WTC11 (cell line): ENCODE measurements around the gene CD96. TPM values are rescaled to one million over a fixed set of nuclear protein-coding genes. Genes with fewer than 3 reads are reported as not detected.
"Not testable (repeated sequence)": the region's sequence is repeated elsewhere in the genome, so short reads cannot be mapped to it uniquely, and the experiment has no call there.

Experiments used
- ATAC-seq: fragments of 200-7000 bp; cut with Tn5 transposase; 2 replicates; pipeline ENCODE4 v1.10.0; 2021; ENCODE audit warnings: mild to moderate bottlenecking, moderate library complexity
- CTCF ChIA-PET: fragments of 300-600 bp; sonication (Branson Sonifier 250); formaldehyde crosslinking; loops from one replicate; lab custom pipeline; 2021; ENCODE audit warnings: antibody characterized with exemption; lab: Charles Lee
- POLR2A ChIA-PET: fragments of 350-600 bp; sonication (Branson Sonifier 250); formaldehyde crosslinking; loops from one replicate; lab custom pipeline; 2021; ENCODE audit warnings: antibody characterized with exemption; lab: Charles Lee
- DNase-seq: peaks from one replicate; pipeline ENCODE4 v3.0.0; 2021; ENCODE audit warnings: low spot score
- H3K27ac Mint-ChIP-seq: 2 replicates; pipeline ENCODE4 v1.8.0; 2021; ENCODE audit warnings: mixed read lengths
- H3K27me3 Mint-ChIP-seq: 2 replicates; pipeline ENCODE4 v1.8.0; 2021; ENCODE audit warnings: low read depth, mild to moderate bottlenecking, moderate library complexity, mixed read lengths
- H3K36me3 Mint-ChIP-seq: 2 replicates; pipeline ENCODE4 v1.8.0; 2021; ENCODE audit warnings: mixed read lengths
- H3K4me1 Mint-ChIP-seq: 2 replicates; pipeline ENCODE4 v1.8.0; 2022; ENCODE audit warnings: mixed read lengths
- H3K4me3 Mint-ChIP-seq: 2 replicates; pipeline ENCODE4 v1.8.0; 2021; ENCODE audit warnings: mild to moderate bottlenecking, moderate library complexity, mixed read lengths
- H3K9me3 Mint-ChIP-seq: 2 replicates; pipeline ENCODE4 v1.8.0; 2021; ENCODE audit warnings: mixed read lengths
- AR ChIP-seq: fragments of 250-450 bp; sonication (Bioruptor Pico); IDR thresholded peaks from 2 replicates; pipeline ENCODE4 v1.9.0; 2021; ENCODE audit warnings: mild to moderate bottlenecking
- E2F1 ChIP-seq: sonication (generic); formaldehyde crosslinking; IDR thresholded peaks from 2 replicates; pipeline ENCODE4 v1.8.0; 2022; ENCODE audit warnings: mild to moderate bottlenecking, missing genetic modification reagents
- ESRRA ChIP-seq: sonication (generic); formaldehyde crosslinking; IDR thresholded peaks from 2 replicates; pipeline ENCODE4 v1.8.1; 2022; ENCODE audit warnings: mild to moderate bottlenecking, missing genetic modification reagents, borderline replicate concordance
- FOXP1 ChIP-seq: sonication (generic); formaldehyde crosslinking; IDR thresholded peaks from 2 replicates; pipeline ENCODE4 v1.8.0; 2022; ENCODE audit warnings: missing genetic modification reagents, mild to moderate bottlenecking, moderate library complexity, borderline replicate concordance
- GABPB1 ChIP-seq: sonication (generic); formaldehyde crosslinking; IDR thresholded peaks from 2 replicates; pipeline ENCODE4 v1.8.1; 2023; ENCODE audit warnings: mild to moderate bottlenecking, missing genetic modification reagents
- IRF2 ChIP-seq: sonication (generic); formaldehyde crosslinking; IDR thresholded peaks from 2 replicates; pipeline ENCODE4 v1.8.0; 2022; ENCODE audit warnings: low read depth, missing genetic modification reagents, borderline replicate concordance
- MLX ChIP-seq: sonication (generic); formaldehyde crosslinking; IDR thresholded peaks from 2 replicates; pipeline ENCODE4 v1.8.1; 2023; ENCODE audit warnings: mild to moderate bottlenecking, missing genetic modification reagents, moderate library complexity
- USF2 ChIP-seq: sonication (generic); formaldehyde crosslinking; IDR thresholded peaks from 2 replicates; pipeline ENCODE4 v1.8.1; 2023; ENCODE audit warnings: mild to moderate bottlenecking, missing genetic modification reagents, moderate library complexity
- ZNF423 ChIP-seq: fragments of 250-450 bp; sonication (Bioruptor Pico); IDR thresholded peaks from 2 replicates; pipeline ENCODE4 v2.1.2; 2022; ENCODE audit warnings: mild to moderate bottlenecking, moderate library complexity
- total RNA-seq: library from RNA; stranded (reverse); gene quantifications from 3 replicates; pipeline ENCODE4 v1.2.3, GENCODE V29; 2021
- TF ChIP-seq, protein P1 (sequence below): fragments of 250-450 bp; sonication (Bioruptor Pico); IDR thresholded peaks from 2 replicates; pipeline ENCODE4 v2.1.2; 2022; ENCODE audit warnings: mild to moderate bottlenecking, moderate library complexity
- TF ChIP-seq, protein P2 (sequence below): sonication (generic); formaldehyde crosslinking; IDR thresholded peaks from 2 replicates; pipeline ENCODE4 v1.8.0; 2022; ENCODE audit warnings: missing genetic modification reagents

CD96 gene
- total RNA-seq, 1 experiment from 2014 or later: 0.33 TPM

DNA sequence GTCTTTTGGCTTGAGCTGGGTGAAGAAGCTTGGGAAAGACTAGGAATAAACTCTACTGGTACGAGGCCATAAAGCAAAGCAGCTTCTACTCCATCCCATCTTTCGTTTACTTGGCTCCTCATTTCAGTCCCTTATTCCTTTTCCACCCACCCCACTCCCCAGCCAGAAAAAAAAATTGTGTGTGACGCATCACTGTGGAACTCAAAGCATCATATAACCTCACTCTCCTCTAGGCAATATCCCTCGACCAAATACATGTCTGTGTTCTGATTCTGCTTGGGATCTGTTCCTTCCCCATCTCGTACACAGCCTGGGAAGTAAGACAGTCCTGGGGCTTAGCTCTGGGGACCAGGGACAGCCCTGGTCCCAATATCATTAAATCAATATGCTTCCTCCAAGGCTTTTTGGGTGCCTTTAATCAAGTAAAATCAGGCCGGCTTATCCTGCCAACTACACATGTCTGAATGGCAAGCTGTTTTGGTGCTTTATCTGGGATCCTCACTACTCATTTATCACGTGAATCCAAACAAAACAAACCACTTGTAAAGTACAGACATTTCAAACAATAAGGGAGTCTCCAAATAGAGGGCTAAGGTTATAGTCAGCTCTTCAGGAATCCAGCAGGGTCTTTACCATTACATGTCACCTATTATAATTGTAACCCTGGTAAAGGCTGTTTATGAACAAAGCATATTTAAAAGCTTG, 128.1 kb downstream of the CD96 start (continued):
- no peak for TF ChIP-seq MLX (CRISPR knock-in tag)
- TF ChIP-seq ESRRA (CRISPR knock-in tag): no peak
- no peak for TF ChIP-seq FOXP1

DNA sequence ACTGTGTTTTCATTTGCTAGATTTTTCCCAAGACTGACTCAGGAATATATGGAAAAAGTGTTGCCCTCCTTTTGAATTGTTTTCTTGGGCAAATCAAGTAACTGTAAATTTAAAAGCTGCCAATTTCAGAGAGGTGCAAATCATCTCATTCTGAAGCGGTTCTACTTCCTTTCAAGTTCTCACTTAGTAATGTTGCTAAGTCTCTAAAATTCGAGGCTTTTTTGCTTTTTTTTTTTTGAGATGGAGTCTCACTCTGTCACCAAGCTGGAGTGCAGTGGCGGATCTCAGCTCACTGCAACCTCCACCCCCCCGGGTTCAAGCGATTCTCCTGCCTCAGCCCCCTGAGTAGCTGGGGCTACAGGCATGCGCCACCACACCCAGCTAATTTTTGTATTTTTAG, 130.5 kb downstream of the CD96 start:
- H3K27ac Mint-ChIP-seq, H3K4me3 Mint-ChIP-seq, H3K36me3 Mint-ChIP-seq, H3K9me3 Mint-ChIP-seq, CTCF ChIA-PET, DNase-seq, ATAC-seq: not testable (repeated sequence)
- H3K4me1 Mint-ChIP-seq: peaks cover 25% of the 10 kb centered on the region
- H3K27me3 Mint-ChIP-seq: peaks cover 23% of the 10 kb centered on the region
- POLR2A ChIA-PET: interaction anchor here (0.7 kb wide), 1 partner anchor 467 kb away, joined by 3 read pairs; no protein-coding TSS in a partner anchor

GRCh38 chr3:111675846-111676210, 133.8 kb downstream of the CD96 start:
- H3K4me1 Mint-ChIP-seq: peaks cover 26% of the 10 kb centered on the region
- peaks cover 23% of the 10 kb centered on the region for H3K27me3 Mint-ChIP-seq
- H3K27ac Mint-ChIP-seq: no peak overlapping the region
- H3K4me3 Mint-ChIP-seq: peak overlapping the region; percentile 97
- no peak for DNase-seq
- POLR2A ChIA-PET: no interaction called here
- ATAC-seq: no peak
- TF ChIP-seq GABPB1: no peak
- TF ChIP-seq, protein P1, sequence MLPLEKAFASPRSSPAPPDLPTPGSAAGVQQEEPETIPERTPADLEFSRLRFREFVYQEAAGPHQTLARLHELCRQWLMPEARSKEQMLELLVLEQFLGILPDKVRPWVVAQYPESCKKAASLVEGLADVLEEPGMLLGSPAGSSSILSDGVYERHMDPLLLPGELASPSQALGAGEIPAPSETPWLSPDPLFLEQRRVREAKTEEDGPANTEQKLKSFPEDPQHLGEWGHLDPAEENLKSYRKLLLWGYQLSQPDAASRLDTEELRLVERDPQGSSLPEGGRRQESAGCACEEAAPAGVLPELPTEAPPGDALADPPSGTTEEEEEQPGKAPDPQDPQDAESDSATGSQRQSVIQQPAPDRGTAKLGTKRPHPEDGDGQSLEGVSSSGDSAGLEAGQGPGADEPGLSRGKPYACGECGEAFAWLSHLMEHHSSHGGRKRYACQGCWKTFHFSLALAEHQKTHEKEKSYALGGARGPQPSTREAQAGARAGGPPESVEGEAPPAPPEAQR (CRISPR knock-in tag): no peak
- TF ChIP-seq IRF2 (CRISPR knock-in tag): no peak
- no peak for TF ChIP-seq USF2
- no peak for TF ChIP-seq FOXP1
- no peak for TF ChIP-seq ZNF423 (CRISPR knock-in tag)
- no peak for TF ChIP-seq AR (CRISPR knock-in tag)
- TF ChIP-seq E2F1 (CRISPR knock-in tag): no peak
- no peaks in the 10 kb centered on the region for H3K9me3 Mint-ChIP-seq
- H3K36me3 Mint-ChIP-seq: no peaks in the 10 kb centered on the region
- CTCF ChIA-PET: interaction anchor here (2.0 kb wide), 1 partner anchor 15 kb away, joined by 7 read pairs; no protein-coding TSS in a partner anchor

- Mint-ChIP-seq H3K36me3 (no peaks in the 10 kb centered on the region), H3K27ac (no peak overlapping the region), H3K4me3 (peak overlapping the region; percentile 97), H3K4me1 (peaks cover 26% of the 10 kb centered on the region), H3K27me3 (peaks cover 23% of the 10 kb centered on the region), H3K9me3 (no peaks in the 10 kb centered on the region)
- ChIA-PET CTCF (interaction anchor here (2.0 kb wide), 1 partner anchor 15 kb away, joined by 7 read pairs; no protein-coding TSS in a partner anchor), POLR2A (no interaction called here)
- DNase-seq (no peak), ATAC-seq (no peak)
- TF ChIP-seq, protein P2, sequence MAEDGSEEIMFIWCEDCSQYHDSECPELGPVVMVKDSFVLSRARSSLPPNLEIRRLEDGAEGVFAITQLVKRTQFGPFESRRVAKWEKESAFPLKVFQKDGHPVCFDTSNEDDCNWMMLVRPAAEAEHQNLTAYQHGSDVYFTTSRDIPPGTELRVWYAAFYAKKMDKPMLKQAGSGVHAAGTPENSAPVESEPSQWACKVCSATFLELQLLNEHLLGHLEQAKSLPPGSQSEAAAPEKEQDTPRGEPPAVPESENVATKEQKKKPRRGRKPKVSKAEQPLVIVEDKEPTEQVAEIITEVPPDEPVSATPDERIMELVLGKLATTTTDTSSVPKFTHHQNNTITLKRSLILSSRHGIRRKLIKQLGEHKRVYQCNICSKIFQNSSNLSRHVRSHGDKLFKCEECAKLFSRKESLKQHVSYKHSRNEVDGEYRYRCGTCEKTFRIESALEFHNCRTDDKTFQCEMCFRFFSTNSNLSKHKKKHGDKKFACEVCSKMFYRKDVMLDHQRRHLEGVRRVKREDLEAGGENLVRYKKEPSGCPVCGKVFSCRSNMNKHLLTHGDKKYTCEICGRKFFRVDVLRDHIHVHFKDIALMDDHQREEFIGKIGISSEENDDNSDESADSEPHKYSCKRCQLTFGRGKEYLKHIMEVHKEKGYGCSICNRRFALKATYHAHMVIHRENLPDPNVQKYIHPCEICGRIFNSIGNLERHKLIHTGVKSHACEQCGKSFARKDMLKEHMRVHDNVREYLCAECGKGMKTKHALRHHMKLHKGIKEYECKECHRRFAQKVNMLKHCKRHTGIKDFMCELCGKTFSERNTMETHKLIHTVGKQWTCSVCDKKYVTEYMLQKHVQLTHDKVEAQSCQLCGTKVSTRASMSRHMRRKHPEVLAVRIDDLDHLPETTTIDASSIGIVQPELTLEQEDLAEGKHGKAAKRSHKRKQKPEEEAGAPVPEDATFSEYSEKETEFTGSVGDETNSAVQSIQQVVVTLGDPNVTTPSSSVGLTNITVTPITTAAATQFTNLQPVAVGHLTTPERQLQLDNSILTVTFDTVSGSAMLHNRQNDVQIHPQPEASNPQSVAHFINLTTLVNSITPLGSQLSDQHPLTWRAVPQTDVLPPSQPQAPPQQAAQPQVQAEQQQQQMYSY (CRISPR knock-in tag): no peak
These were observed 134.4 kb downstream of the CD96 start for GRCh38 chr3:111676211-111677006.
